Measurements from ENCODE around the gene BANF2. TPM values are rescaled to one million over a fixed set of nuclear protein-coding genes. Genes with fewer than 3 reads are reported as not detected.

Gene BANF2
- total RNA-seq, 1 donor: not detected

Other genes starting within 250 kb of the BANF2 start
- gene BFSP1, start 168.6 kb upstream of the BANF2 start, total RNA-seq: 0.84 TPM
- gene DSTN, start 129.9 kb upstream of the BANF2 start, total RNA-seq: 27.6 TPM
- 16.4 TPM for gene RRBP1, start 17.7 kb upstream of the BANF2 start, total RNA-seq

Measured in mononuclear cell (primary cell).